Measurements from ENCODE around the gene VSTM2A. TPM values are rescaled to one million over a fixed set of nuclear protein-coding genes. Genes with fewer than 3 reads are reported as not detected.

Gene VSTM2A
- polyA plus RNA-seq, 1 donor from 2014 or later = 49.1 TPM

- H3K9me2 ChIP-seq (ENCODE audit: insufficient read depth, low read length) = no peaks in the 10 kb centered on the region
- H3K27me3 ChIP-seq (ENCODE audit: insufficient read depth, low read depth, low read length) = peaks cover 60% of the 10 kb centered on the region
- peak overlapping the region; percentile 70 for H3K4me3 ChIP-seq (ENCODE audit: low read length)
- H3F3A ChIP-seq (ENCODE audit: insufficient read depth, low read length, poor library complexity, severe bottlenecking) = peaks cover 6% of the 10 kb centered on the region
- H2AFZ ChIP-seq (ENCODE audit: low read depth, low read length) = no peak overlapping the region
- no peak for TF ChIP-seq TAF1 (IDR thresholded peaks at IDR 0.05; ENCODE audit: low read depth)
- TF ChIP-seq POLR2AphosphoS5 (IDR thresholded peaks at IDR 0.05) = peak; percentile 33
- TF ChIP-seq, protein P1, sequence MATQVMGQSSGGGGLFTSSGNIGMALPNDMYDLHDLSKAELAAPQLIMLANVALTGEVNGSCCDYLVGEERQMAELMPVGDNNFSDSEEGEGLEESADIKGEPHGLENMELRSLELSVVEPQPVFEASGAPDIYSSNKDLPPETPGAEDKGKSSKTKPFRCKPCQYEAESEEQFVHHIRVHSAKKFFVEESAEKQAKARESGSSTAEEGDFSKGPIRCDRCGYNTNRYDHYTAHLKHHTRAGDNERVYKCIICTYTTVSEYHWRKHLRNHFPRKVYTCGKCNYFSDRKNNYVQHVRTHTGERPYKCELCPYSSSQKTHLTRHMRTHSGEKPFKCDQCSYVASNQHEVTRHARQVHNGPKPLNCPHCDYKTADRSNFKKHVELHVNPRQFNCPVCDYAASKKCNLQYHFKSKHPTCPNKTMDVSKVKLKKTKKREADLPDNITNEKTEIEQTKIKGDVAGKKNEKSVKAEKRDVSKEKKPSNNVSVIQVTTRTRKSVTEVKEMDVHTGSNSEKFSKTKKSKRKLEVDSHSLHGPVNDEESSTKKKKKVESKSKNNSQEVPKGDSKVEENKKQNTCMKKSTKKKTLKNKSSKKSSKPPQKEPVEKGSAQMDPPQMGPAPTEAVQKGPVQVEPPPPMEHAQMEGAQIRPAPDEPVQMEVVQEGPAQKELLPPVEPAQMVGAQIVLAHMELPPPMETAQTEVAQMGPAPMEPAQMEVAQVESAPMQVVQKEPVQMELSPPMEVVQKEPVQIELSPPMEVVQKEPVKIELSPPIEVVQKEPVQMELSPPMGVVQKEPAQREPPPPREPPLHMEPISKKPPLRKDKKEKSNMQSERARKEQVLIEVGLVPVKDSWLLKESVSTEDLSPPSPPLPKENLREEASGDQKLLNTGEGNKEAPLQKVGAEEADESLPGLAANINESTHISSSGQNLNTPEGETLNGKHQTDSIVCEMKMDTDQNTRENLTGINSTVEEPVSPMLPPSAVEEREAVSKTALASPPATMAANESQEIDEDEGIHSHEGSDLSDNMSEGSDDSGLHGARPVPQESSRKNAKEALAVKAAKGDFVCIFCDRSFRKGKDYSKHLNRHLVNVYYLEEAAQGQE (IDR thresholded peaks at IDR 0.05; ENCODE audit: borderline replicate concordance) = no peak
- peak; percentile 79 for TF ChIP-seq SMC3 (conservative IDR thresholded peaks at IDR 0.05; ENCODE audit: poor library complexity)
- no peak for TF ChIP-seq EZH2 (IDR thresholded peaks at IDR 0.05; ENCODE audit: borderline replicate concordance, insufficient read depth, low read length, poor library complexity, severe bottlenecking)
- peak; percentile 78 for TF ChIP-seq RAD21 (conservative IDR thresholded peaks at IDR 0.05)
- no peak for TF ChIP-seq MXI1 (conservative IDR thresholded peaks at IDR 0.05; ENCODE audit: poor library complexity, severe bottlenecking)
- no peak for TF ChIP-seq EP300 (conservative IDR thresholded peaks at IDR 0.05; ENCODE audit: poor library complexity, severe bottlenecking)
- TF ChIP-seq, protein P2, sequence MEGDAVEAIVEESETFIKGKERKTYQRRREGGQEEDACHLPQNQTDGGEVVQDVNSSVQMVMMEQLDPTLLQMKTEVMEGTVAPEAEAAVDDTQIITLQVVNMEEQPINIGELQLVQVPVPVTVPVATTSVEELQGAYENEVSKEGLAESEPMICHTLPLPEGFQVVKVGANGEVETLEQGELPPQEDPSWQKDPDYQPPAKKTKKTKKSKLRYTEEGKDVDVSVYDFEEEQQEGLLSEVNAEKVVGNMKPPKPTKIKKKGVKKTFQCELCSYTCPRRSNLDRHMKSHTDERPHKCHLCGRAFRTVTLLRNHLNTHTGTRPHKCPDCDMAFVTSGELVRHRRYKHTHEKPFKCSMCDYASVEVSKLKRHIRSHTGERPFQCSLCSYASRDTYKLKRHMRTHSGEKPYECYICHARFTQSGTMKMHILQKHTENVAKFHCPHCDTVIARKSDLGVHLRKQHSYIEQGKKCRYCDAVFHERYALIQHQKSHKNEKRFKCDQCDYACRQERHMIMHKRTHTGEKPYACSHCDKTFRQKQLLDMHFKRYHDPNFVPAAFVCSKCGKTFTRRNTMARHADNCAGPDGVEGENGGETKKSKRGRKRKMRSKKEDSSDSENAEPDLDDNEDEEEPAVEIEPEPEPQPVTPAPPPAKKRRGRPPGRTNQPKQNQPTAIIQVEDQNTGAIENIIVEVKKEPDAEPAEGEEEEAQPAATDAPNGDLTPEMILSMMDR (IDR thresholded peaks at IDR 0.05; ENCODE audit: poor library complexity, severe bottlenecking) = peak; percentile 72
- no peak overlapping the region for H3K27ac ChIP-seq (ENCODE audit: low read length)
- no peaks in the 10 kb centered on the region for H3K9me3 ChIP-seq (ENCODE audit: low read length)
- H3K79me2 ChIP-seq (replicated peaks; ENCODE audit: insufficient read depth, low read length) = no peaks in the 10 kb centered on the region
- no peaks in the 10 kb centered on the region for H3K36me3 ChIP-seq (ENCODE audit: insufficient read depth, low read length)
- H3K9ac ChIP-seq (ENCODE audit: low read length) = peak overlapping the region; percentile 34
- H3K4me2 ChIP-seq (ENCODE audit: low read length) = no peak overlapping the region
- no peaks in the 10 kb centered on the region for H4K20me1 ChIP-seq (ENCODE audit: insufficient read depth)
Measured at GRCh38 chr7:54546081-54546985, 4.2 kb downstream of the VSTM2A start.

DNA sequence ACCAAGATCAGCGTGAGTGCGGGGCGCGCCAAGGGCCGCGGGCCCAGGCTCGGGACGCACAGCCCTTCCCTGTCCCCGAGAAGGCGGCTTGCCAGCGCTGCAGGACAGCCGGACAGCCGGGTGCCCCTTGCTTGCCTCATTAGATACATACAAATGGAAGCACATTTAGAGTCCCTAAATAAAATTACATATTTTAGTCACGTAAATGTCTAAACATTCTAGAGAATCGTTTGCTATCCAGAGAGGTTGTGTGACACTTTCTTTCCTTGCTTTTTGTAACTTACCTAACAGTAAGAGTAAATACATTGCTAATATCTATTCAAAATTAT lies 4.8 kb downstream of the VSTM2A start:
- Histone ChIP-seq H3K9me2 (ENCODE audit: insufficient read depth, low read length) (no peaks in the 10 kb centered on the region), H2AFZ (ENCODE audit: low read depth, low read length) (no peak overlapping the region), H3K79me2 (replicated peaks; ENCODE audit: insufficient read depth, low read length) (no peaks in the 10 kb centered on the region), H3K27ac (ENCODE audit: low read length) (no peak overlapping the region), H3K36me3 (ENCODE audit: insufficient read depth, low read length) (no peaks in the 10 kb centered on the region), H3K9ac (ENCODE audit: low read length) (peak overlapping the region; percentile 25), H3K4me3 (ENCODE audit: low read length) (peak overlapping the region; percentile 70), H4K20me1 (ENCODE audit: insufficient read depth) (no peaks in the 10 kb centered on the region), H3K4me2 (ENCODE audit: low read length) (peak overlapping the region; percentile 83), H3K27me3 (ENCODE audit: insufficient read depth, low read depth, low read length) (peaks cover 60% of the 10 kb centered on the region), H3K9me3 (ENCODE audit: low read length) (no peaks in the 10 kb centered on the region), H3F3A (ENCODE audit: insufficient read depth, low read length, poor library complexity, severe bottlenecking) (no peaks in the 10 kb centered on the region)
- TF ChIP-seq, protein P2 (IDR thresholded peaks at IDR 0.05; ENCODE audit: poor library complexity, severe bottlenecking) = peak; percentile 24
- TF ChIP-seq SMC3 (conservative IDR thresholded peaks at IDR 0.05; ENCODE audit: poor library complexity) = no peak
- TF ChIP-seq, protein P1 (IDR thresholded peaks at IDR 0.05; ENCODE audit: borderline replicate concordance) = no peak
- no peak for TF ChIP-seq EZH2 (IDR thresholded peaks at IDR 0.05; ENCODE audit: borderline replicate concordance, insufficient read depth, low read length, poor library complexity, severe bottlenecking)
